Ovary (tissue), 3 donors: ENCODE measurements around the gene UPK2.

ENCODE experiments used
- CTCF ChIP-seq, 3 donors: fragments of 450-650 bp in 2 of 3; fragments of 200-600 bp in 1 of 3; IDR thresholded peaks; one replicate each; pipeline versions ENCODE4 v1.5.1 to v1.8.0; 2016 to 2022; ENCODE audit warnings: antibody characterized with exemption in 3 of 3, mild to moderate bottlenecking in 1 of 3
- EP300 ChIP-seq: sonication (generic); formaldehyde crosslinking; IDR thresholded peaks from one replicate; pipeline ENCODE4 v1.6.1; 2017; ENCODE audit warnings: antibody characterized with exemption
- donor health status: DM: no; HTN: no; CAD: no.

GRCh38 chr11:118907051-118908042 lies 48.8 kb upstream of the UPK2 start:
- TF ChIP-seq CTCF (IDR thresholded peaks at IDR 0.05) (peak; percentile 85 to 96 (median 94)), EP300 (no peak)
